BJ (cell line): ENCODE measurements around the gene POLR3H. TPM values are rescaled to one million over a fixed set of nuclear protein-coding genes. Genes with fewer than 3 reads are reported as not detected.

Experiments
- CTCF ChIA-PET: fragments of 350-600 bp; formaldehyde crosslinking; extraction: SDS; loops from one replicate; lab custom pipeline; 2021; ENCODE audit warnings: antibody characterized with exemption, inconsistent platforms; lab: Yijun Ruan, JAX
- POLR2A ChIA-PET: fragments of 300-600 bp; sonication (Branson Sonifier 250); formaldehyde crosslinking; extraction: SDS; loops from one replicate; lab custom pipeline; 2021; ENCODE audit warnings: antibody characterized with exemption; lab: Charles Lee
- DNase-seq: peaks from one replicate; pipeline ENCODE4 v3.0.0-alpha.2; 2011; ENCODE audit warnings: low read depth
- H3K27me3 ChIP-seq: 2 replicates; pipeline ENCODE4 v1.6.0; 2011; ENCODE audit warnings: low read length; ENCODE audit not compliant: control insufficient read depth, insufficient read depth
- H3K36me3 ChIP-seq: 2 replicates; pipeline ENCODE4 v1.5.1; 2011; ENCODE audit warnings: low read length; ENCODE audit not compliant: control insufficient read depth, insufficient read depth
- H3K4me3 ChIP-seq: 2 replicates; pipeline ENCODE4 v1.5.1; 2011; ENCODE audit warnings: low read depth, mild to moderate bottlenecking, control low read depth, low read length
- CTCF ChIP-seq: IDR thresholded peaks from 2 replicates; pipeline ENCODE4 v1.5.1; 2011; ENCODE audit warnings: low read depth, mild to moderate bottlenecking, control low read depth, inconsistent platforms, low read length, moderate library complexity; ENCODE audit not compliant: insufficient read depth
- polyA plus RNA-seq: library from polyadenylated mRNA; depleted of rRNA; stranded (reverse); fragments of >200 nt; gene quantifications from 2 replicates; pipeline ENCODE4 v1.2.3, GENCODE V29; 2011

The POLR3H gene
- polyA plus RNA-seq, 1 experiment = 52.5 TPM

DNA sequence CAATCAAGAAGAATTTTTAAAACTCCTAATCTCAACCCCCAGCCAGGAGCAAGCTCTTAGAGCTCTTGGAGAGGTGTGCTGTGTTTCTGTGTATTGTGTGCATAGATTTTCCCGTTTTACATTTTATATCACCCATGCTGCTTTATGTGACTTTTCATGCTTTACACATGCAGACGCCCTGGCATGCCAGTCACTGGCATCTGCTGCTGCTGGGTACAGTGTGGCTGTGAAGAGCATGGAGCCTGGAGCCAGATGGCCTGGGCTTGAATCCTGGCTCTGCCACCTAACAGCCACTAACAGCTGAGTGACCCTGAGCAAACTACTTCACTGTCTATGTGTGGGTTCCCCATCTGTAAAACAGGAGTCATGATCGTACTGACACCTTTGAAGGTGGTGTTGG is 23.1 kb downstream of the POLR3H start:
- Histone ChIP-seq H3K36me3 (peaks cover 33% of the 10 kb centered on the region), H3K4me3 (no peak overlapping the region), H3K27me3 (no peaks in the 10 kb centered on the region)
- ChIA-PET POLR2A (no interaction called here), CTCF (interaction anchor here (0.7 to 10.9 kb wide), 2 partner anchors 109 to 119 kb away, joined by 3 to 170 read pairs; no protein-coding TSS in a partner anchor)
- TF ChIP-seq CTCF = no peak
- no peak for DNase-seq

GRCh38 chr22:41518048-41518347 is 26.3 kb downstream of the POLR3H start:
- peaks cover 18% of the 10 kb centered on the region for H3K36me3 ChIP-seq
- DNase-seq = no peak
- ChIA-PET POLR2A (no interaction called here), CTCF (interaction anchor here (0.7 to 10.9 kb wide), 27 partner anchors 9 to 797 kb away, joined by 3 to 170 read pairs (median 6); partner anchors contain the start of genes ACO2, PHF5A, POLR3H and TEF)
- no peaks in the 10 kb centered on the region for H3K27me3 ChIP-seq
- no peak for TF ChIP-seq CTCF
- no peak overlapping the region for H3K4me3 ChIP-seq

DNA sequence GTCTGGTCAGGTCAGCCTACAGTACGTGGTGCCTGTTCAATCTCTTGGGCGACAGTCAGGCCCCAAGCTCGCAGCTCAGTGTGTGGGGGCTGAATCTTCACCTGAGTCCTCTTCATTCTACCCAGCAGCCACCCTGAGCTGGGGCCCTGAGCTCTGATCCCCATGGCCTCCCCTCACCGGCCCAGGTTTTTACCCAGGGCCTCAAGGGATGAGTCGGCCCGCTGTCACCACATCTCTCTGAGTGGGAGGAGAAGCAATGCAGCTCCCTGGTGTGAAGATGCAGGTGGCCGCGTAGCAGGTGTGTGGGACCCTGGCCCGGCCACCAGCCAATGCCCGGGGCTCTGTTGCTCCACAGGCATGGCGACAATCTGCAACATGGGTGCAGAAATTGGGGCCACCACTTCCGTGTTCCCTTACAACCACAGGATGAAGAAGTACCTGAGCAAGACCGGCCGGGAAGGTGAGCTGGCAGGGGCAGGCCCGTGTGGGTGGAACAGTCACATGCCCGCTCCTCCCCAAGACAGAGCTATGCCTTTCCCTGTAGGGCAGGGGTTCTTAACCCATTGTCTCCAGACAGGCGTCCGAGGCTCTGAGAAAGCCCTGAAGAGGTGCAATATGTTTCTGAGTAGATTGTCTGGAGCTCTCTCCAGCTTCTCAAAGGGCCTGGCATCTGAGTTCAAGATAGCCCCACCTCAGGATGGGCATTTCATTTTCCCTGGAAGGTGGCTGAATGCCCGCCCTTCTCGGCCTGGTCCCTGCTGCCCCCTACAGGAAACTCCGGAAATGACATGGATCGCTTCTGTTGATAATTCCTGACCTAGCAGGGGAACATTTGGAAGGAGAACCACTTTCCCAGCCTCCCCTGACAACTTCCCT is 26.9 kb downstream of the POLR3H start:
- ChIA-PET POLR2A (interaction anchor here (0.6 kb wide), 1 partner anchor 37 kb away, joined by 3 read pairs; no protein-coding TSS in a partner anchor), CTCF (interaction anchor here (0.7 to 10.9 kb wide), 36 partner anchors 9 to 796 kb away, joined by 3 to 170 read pairs (median 4); partner anchors contain the start of genes ACO2, PHF5A, POLR3H and TEF)
- DNase-seq = no peak
- Histone ChIP-seq H3K4me3 (no peak overlapping the region), H3K36me3 (peaks cover 18% of the 10 kb centered on the region), H3K27me3 (no peaks in the 10 kb centered on the region)
- peak; percentile 88 for TF ChIP-seq CTCF

- ChIA-PET POLR2A (interaction anchor here (0.6 kb wide), 1 partner anchor 36 kb away, joined by 3 read pairs; no protein-coding TSS in a partner anchor), CTCF (interaction anchor here (1.1 to 10.9 kb wide), 8 partner anchors 11 to 590 kb away, joined by 3 to 170 read pairs (median 6); no protein-coding TSS in a partner anchor)
- no peak for DNase-seq
- no peak for TF ChIP-seq CTCF
- Histone ChIP-seq H3K36me3 (peaks cover 18% of the 10 kb centered on the region), H3K27me3 (no peaks in the 10 kb centered on the region), H3K4me3 (no peak overlapping the region)
Observed at GRCh38 chr22:41516462-41516861, 27.8 kb downstream of the POLR3H start.

DNA sequence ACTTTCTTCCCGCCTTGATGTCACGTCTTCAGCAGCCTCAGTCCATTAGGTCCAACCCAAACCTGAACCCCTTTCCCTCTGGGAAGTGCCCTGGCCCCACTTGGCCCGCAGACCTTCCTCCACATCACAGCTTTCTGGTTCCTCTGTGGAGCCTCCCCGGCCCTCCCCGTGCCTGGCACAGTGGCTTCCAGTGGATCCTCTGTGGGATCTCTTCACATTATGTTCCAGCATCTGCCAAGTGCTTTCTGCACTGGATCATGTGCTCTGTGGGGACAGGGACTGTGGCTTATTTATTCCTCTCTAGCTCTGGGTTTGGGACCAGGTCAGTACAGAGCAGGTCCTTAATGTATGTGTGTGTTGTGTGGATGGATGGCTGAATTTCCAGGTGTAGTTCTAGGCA is 30.9 kb downstream of the POLR3H start:
- TF ChIP-seq CTCF = no peak
- Histone ChIP-seq H3K27me3 (no peaks in the 10 kb centered on the region), H3K36me3 (peaks cover 15% of the 10 kb centered on the region), H3K4me3 (no peak overlapping the region)
- POLR2A ChIA-PET = no interaction called here
- CTCF ChIA-PET = interaction anchor here (0.5 to 10.9 kb wide), 4 partner anchors 14 to 590 kb away, joined by 3 to 170 read pairs (median 3); no protein-coding TSS in a partner anchor
- DNase-seq = no peak
